IPS DF 19.7 (cell line): ENCODE measurements around the gene GNRHR.

Experiments
- DNase-seq: peaks from one replicate; pipeline ENCODE4 v3.0.0-alpha.2; 2013; ENCODE audit warnings: low read depth, low spot score

Gene GNRHR

GRCh38 chr4:67700116-67700737 is 54.0 kb downstream of the GNRHR start:
- no peak for DNase-seq

GRCh38 chr4:67699603-67700002 is 54.6 kb downstream of the GNRHR start:
- DNase-seq, result no peak

DNA sequence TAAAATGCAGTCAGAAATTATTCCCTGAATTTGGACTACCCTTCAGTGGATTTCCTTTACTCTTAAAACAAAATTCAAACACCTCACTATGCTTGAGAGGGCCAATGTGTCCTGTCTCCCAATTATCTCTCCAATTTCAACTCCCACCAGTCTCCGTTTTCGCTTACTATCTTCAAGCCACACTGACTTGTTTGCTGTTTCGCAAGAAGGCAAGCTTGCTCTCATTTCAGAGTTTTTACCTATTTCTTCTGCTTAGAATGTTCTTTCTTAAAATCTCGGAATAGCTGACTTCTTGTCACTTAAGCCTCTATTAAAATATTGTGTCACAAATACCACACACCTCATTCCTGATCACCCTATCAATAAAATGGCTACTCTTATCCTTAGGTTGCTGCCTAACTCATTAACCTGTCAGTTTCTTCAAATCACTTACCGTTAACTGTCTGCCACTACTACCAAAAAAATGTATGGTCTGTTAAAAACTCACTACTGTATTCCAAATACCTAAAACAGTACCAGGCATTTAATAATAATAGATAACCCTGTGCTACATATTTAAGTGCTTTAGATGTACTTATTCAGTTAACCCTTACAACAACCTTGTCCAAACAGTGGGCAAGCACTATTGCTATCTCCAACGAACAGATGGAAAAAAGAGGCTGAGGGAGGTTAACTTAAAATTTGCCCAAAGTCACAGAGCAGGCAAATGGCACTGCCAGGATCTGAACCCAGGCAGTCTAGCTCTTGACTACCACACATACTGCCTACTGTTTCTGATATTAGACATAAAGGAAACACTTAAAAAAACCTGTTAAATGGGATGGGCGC is 56.1 kb downstream of the GNRHR start:
- DNase-seq, result no peak

- no peak for DNase-seq
Measured at GRCh38 chr4:67696061-67696460, 58.1 kb downstream of the GNRHR start.

- DNase-seq, result no peak
Measured at GRCh38 chr4:67694662-67695061, 59.5 kb downstream of the GNRHR start.

DNA sequence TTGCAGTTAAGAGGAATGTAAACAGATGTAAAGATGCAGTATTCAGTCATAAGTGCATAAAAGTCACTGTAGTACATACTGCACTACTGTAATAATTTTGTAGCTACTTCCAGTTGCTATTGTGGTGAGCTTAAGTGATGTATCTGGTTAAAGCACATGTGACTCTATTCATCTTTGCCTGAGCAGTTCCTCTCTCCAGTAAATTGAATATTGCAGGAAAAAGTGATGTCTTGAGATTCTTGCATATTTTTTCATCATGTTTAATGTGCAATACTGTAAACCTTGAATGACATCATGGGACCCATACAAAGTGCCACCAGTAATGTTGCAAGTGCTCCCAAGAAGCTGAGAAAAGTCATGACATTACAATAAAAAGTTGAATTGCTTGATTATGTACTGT is 62.9 kb downstream of the GNRHR start:
- DNase-seq, result no peak
